RWPE2 (cell line): ENCODE measurements around the gene NOVA2.

ENCODE experiments used
- ATAC-seq: fragments of 200-7000 bp; cut with Tn5 transposase; 3 replicates; pipeline ENCODE4 v1.9.1; 2021; ENCODE audit warnings: low read depth
- DNase-seq: peaks from one replicate; pipeline ENCODE4 v3.0.0-alpha.2; 2020; ENCODE audit warnings: low spot score
- H3K27ac ChIP-seq: fragments of 450-650 bp; 2 replicates; pipeline ENCODE4 v1.5.1; 2017; ENCODE audit warnings: mild to moderate bottlenecking; ENCODE audit not compliant: poor library complexity, severe bottlenecking
- H3K27me3 ChIP-seq: fragments of 250-450 bp; sonication (Bioruptor Pico); 2 replicates; pipeline ENCODE4 v1.5.1; 2021; ENCODE audit warnings: mild to moderate bottlenecking, moderate library complexity; ENCODE audit not compliant: insufficient read depth, poor library complexity, severe bottlenecking
- H3K36me3 ChIP-seq: fragments of 250-450 bp; sonication (Bioruptor Pico); 2 replicates; pipeline ENCODE4 v1.5.1; 2020; ENCODE audit warnings: low read depth, mild to moderate bottlenecking, moderate library complexity
- H3K4me1 ChIP-seq: fragments of 250-450 bp; sonication (Bioruptor Pico); 2 replicates; pipeline ENCODE4 v1.5.1; 2021; ENCODE audit warnings: mild to moderate bottlenecking, moderate library complexity; ENCODE audit not compliant: insufficient read depth, poor library complexity, severe bottlenecking
- H3K4me3 ChIP-seq: fragments of 250-450 bp; sonication (Bioruptor Pico); 2 replicates; pipeline ENCODE4 v1.5.1; 2021; ENCODE audit warnings: mild to moderate bottlenecking, moderate library complexity; ENCODE audit not compliant: severe bottlenecking
- H3K9me3 ChIP-seq: fragments of 250-450 bp; sonication (Bioruptor Pico); 2 replicates; pipeline ENCODE4 v1.5.1; 2021; ENCODE audit warnings: mild to moderate bottlenecking, moderate library complexity; ENCODE audit not compliant: severe bottlenecking
- TF ChIP-seq, protein P1 (sequence below): fragments of 450-650 bp; IDR thresholded peaks from one replicate; pipeline ENCODE4 v1.5.1; 2017; ENCODE audit warnings: mild to moderate bottlenecking, moderate library complexity; ENCODE audit not compliant: poor library complexity, severe bottlenecking

NOVA2 gene

DNA sequence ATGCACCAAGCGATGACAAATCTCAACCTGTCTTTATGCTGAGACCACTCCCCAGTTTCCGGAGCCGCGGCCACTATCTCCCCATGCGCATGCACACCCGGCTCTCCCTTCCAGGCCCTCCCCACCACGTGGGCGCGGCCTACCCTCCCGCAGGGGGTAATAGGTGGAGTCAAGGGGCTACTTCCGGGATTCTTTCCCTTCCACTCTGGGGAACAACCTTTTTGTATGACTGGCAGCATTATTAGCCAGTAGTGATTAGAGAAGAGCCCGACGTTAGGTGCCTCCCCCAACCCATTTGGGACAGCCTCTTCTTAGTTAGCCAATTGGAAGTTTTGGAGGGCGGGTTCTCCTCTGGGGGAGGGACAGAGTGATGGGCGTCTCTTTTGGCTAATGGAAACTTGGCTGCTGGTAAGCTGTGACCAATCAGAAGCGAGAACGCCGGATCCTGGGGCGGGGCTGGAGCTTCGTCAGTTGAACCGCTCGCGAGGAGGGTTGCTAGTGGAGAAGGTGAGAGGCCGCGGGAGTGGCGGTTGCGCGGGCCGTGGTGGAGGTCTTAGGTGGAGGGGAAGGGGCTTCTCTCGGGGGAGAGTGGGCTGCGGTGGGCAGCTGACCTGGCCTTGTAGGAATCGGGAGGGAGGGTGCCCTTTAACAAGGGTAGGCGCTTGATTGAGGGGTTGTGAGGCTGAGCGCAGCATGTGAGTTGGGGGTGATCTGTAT, 21.5 kb upstream of the NOVA2 start, which contains the start of gene CCDC61:
TSS of gene CCDC61 (plus strand) at position 470 of the 717 bp plus-strand sequence. CDS start 7,552 bp downstream, outside the sequence.
- TF ChIP-seq, protein P1, sequence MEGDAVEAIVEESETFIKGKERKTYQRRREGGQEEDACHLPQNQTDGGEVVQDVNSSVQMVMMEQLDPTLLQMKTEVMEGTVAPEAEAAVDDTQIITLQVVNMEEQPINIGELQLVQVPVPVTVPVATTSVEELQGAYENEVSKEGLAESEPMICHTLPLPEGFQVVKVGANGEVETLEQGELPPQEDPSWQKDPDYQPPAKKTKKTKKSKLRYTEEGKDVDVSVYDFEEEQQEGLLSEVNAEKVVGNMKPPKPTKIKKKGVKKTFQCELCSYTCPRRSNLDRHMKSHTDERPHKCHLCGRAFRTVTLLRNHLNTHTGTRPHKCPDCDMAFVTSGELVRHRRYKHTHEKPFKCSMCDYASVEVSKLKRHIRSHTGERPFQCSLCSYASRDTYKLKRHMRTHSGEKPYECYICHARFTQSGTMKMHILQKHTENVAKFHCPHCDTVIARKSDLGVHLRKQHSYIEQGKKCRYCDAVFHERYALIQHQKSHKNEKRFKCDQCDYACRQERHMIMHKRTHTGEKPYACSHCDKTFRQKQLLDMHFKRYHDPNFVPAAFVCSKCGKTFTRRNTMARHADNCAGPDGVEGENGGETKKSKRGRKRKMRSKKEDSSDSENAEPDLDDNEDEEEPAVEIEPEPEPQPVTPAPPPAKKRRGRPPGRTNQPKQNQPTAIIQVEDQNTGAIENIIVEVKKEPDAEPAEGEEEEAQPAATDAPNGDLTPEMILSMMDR, result no peak
- ATAC-seq (peak; percentile 97), DNase-seq (peak; percentile 92)
- H3K9me3 ChIP-seq, result no peaks in the 10 kb centered on the region
- H3K36me3 ChIP-seq, result no peaks in the 10 kb centered on the region
- peak within 1 kb of the TSS; percentile 72 for H3K4me3 ChIP-seq
- H3K27ac ChIP-seq, result peak within 1 kb of the TSS; percentile 35
- no peaks in the 10 kb centered on the region for H3K4me1 ChIP-seq
- no peaks in the 10 kb centered on the region for H3K27me3 ChIP-seq

DNA sequence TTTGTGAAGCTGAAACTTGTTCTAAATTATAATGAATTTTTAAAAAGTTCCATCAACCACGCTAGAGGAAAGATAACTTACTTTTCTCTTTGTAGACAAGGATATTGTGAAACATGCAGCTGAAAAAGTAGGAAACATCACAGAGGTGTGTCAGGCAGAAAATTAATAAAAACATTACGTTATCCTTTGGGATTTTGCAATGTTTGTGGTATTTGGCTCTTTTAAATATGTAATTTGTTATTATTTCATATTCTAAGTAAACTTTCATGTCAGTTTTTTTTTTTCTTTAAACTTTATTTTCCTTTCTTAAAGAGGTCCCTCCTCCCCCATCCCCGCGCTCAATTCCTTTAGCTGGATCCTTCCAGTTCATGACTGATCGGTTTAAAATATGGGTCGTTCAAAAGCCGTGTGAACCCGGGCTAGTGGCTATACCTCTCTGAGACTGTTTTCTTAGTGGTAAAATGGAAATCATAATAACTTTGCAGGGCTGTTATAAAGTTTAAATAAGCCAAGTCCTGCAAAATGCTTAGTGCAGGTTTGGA, 20.9 kb upstream of the NOVA2 start:
- H3K9me3 ChIP-seq, result no peaks in the 10 kb centered on the region
- H3K4me3 ChIP-seq, result peak overlapping the region; percentile 40
- peak; percentile 13 for ATAC-seq
- peak overlapping the region; percentile 35 for H3K27ac ChIP-seq
- TF ChIP-seq, protein P1, result no peak
- no peaks in the 10 kb centered on the region for H3K36me3 ChIP-seq
- H3K27me3 ChIP-seq, result no peaks in the 10 kb centered on the region
- DNase-seq, result no peak
- H3K4me1 ChIP-seq, result no peaks in the 10 kb centered on the region

DNA sequence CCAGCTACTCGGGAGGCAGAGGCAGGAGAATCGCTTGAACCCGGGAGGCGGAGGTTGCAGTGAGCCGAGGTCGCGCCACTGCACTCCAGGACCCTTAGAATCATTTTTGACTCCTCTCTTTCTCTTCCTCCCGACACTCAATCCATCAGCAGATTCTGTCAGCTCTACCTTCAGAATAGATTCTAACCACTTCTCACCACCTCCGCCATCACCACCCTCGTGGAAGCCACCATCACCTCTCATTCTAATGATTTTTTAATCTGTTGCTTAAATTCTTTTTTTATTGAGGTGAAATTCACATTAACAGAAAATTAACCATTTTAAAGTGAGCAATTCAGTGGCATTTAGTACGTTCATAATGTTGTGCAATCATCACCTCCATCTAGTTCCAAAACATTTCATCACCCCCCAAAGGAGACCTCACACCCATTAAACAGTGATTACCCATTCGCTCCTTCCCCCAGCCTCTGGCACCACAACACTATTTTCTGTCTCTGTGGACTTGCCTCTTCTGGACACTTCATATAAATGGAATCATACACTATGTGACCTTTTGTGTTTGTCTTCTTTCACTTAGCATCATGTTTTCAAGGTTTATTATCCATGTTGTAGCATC, 16.6 kb upstream of the NOVA2 start:
- H3K36me3 ChIP-seq, result no peaks in the 10 kb centered on the region
- H3K4me1 ChIP-seq, result no peaks in the 10 kb centered on the region
- no peaks in the 10 kb centered on the region for H3K27me3 ChIP-seq
- TF ChIP-seq, protein P1, result no peak
- DNase-seq, result no peak
- H3K27ac ChIP-seq, result no peak overlapping the region
- no peak overlapping the region for H3K4me3 ChIP-seq
- H3K9me3 ChIP-seq, result no peaks in the 10 kb centered on the region
- ATAC-seq, result no peak

DNA sequence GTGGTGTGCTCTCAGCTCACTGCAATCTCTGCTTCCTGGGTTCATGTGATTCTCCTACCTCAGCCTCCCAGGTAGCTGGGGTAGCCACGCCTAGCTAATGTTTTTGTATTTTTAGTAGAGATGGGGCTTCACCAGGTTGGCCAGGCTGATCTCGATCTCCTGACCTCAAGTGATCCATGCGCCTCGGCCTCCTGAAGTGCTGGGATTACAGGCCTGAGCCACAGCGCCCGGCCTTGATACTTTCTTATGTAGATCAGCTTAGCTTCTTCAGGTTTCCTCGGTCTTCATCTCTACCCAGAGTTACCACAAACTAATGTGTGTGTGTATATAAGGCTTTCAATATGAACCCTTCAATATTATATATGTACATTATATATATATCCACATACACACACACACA, 11.7 kb upstream of the NOVA2 start:
- no peak overlapping the region for H3K4me3 ChIP-seq
- TF ChIP-seq, protein P1, result no peak
- DNase-seq (no peak), ATAC-seq (no peak)
- H3K27ac ChIP-seq, result no peak overlapping the region
- no peaks in the 10 kb centered on the region for H3K27me3 ChIP-seq
- no peaks in the 10 kb centered on the region for H3K36me3 ChIP-seq
- H3K9me3 ChIP-seq, result no peaks in the 10 kb centered on the region
- H3K4me1 ChIP-seq, result no peaks in the 10 kb centered on the region

DNA sequence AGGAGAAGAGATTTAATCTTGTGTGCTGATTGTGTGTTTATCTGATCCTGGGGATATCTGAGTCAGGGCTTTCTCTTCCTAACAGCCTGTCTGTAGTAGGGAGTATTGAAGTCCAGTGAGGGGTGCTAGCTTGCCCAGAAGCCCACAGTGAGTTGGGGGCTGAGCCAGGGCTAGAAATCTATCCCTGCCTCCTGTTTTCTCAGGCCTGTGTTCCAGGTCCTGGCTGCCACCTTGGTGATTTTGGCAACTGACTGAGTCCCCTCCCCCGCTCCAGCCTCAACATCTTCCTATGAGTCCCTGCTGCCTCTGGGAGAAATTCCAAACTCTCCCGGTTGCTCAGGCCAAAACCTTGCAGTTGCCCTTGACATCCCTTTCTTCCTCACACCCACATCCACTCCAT, 7.7 kb upstream of the NOVA2 start:
- DNase-seq (no peak), ATAC-seq (no peak)
- TF ChIP-seq, protein P1, result no peak
- no peak overlapping the region for H3K27ac ChIP-seq
- no peaks in the 10 kb centered on the region for H3K36me3 ChIP-seq
- H3K4me3 ChIP-seq, result no peak overlapping the region
- no peaks in the 10 kb centered on the region for H3K4me1 ChIP-seq
- H3K9me3 ChIP-seq, result no peaks in the 10 kb centered on the region
- no peaks in the 10 kb centered on the region for H3K27me3 ChIP-seq
